ENCODE results near the gene PLXDC2.

PLXDC2 gene

DNA sequence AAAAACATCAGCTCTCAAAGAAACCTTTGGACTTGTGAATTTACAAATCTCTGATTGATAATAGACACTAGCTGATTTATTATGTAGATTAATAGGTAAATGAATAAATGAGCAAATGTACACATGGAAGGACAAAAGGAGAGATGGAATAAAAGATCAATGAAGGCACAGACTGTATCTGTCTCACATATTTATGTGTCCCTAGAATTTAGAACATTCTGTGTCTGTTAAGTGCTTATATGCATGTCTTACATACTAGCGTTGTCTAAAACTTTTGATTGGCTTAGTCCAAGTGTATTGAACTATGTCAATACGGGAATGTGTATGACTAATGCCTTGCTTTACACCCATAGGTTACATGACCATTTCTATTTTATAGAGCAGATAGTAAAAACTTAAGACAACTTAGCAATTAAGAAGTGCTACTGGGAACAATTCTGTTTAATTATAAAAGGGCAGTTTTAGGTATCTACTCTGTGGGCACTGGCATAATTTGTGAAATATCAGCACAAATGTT lies 140.3 kb downstream of the PLXDC2 start:
- no peak overlapping the region for H3K4me3 ChIP-seq (ENCODE audit: low read depth, low read length)
- H3K4me1 ChIP-seq (ENCODE audit: control insufficient read depth, insufficient read depth, low read length): peaks cover 4% of the 10 kb centered on the region
- no peak overlapping the region for H3K9ac ChIP-seq (ENCODE audit: low read depth, low read length)
- no peaks in the 10 kb centered on the region for H3K9me3 ChIP-seq (ENCODE audit: control insufficient read depth, insufficient read depth, low read length)
- no peaks in the 10 kb centered on the region for H3K36me3 ChIP-seq (ENCODE audit: control insufficient read depth, insufficient read depth, low read length)
- H3K27me3 ChIP-seq (ENCODE audit: control insufficient read depth, insufficient read depth, low read length): no peaks in the 10 kb centered on the region

DNA sequence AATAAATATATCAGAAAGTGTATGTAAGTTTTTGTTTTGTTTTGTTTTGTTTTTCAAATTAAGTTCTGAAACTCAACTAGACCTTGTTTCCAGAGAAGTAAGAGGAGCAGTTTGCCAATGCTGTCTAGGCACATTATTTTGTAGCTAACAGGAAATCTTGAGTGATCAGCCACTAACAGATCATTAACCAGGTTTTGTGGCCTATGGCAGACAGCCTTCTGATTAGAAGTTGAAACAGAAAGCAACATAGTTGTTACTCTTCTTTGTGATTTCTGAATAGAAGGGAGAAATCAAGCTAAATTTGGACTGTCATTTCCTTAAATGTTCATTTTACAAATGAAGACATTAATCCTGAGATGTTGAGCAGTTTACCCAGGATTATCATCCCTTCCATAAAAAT lies 142.6 kb downstream of the PLXDC2 start:
- no peak overlapping the region for H3K9ac ChIP-seq (ENCODE audit: low read depth, low read length)
- H3K36me3 ChIP-seq (ENCODE audit: control insufficient read depth, insufficient read depth, low read length): no peaks in the 10 kb centered on the region
- H3K27me3 ChIP-seq (ENCODE audit: control insufficient read depth, insufficient read depth, low read length): no peaks in the 10 kb centered on the region
- H3K4me1 ChIP-seq (ENCODE audit: control insufficient read depth, insufficient read depth, low read length): peaks cover 6% of the 10 kb centered on the region
- H3K4me3 ChIP-seq (ENCODE audit: low read depth, low read length): no peak overlapping the region
- no peaks in the 10 kb centered on the region for H3K9me3 ChIP-seq (ENCODE audit: control insufficient read depth, insufficient read depth, low read length)

DNA sequence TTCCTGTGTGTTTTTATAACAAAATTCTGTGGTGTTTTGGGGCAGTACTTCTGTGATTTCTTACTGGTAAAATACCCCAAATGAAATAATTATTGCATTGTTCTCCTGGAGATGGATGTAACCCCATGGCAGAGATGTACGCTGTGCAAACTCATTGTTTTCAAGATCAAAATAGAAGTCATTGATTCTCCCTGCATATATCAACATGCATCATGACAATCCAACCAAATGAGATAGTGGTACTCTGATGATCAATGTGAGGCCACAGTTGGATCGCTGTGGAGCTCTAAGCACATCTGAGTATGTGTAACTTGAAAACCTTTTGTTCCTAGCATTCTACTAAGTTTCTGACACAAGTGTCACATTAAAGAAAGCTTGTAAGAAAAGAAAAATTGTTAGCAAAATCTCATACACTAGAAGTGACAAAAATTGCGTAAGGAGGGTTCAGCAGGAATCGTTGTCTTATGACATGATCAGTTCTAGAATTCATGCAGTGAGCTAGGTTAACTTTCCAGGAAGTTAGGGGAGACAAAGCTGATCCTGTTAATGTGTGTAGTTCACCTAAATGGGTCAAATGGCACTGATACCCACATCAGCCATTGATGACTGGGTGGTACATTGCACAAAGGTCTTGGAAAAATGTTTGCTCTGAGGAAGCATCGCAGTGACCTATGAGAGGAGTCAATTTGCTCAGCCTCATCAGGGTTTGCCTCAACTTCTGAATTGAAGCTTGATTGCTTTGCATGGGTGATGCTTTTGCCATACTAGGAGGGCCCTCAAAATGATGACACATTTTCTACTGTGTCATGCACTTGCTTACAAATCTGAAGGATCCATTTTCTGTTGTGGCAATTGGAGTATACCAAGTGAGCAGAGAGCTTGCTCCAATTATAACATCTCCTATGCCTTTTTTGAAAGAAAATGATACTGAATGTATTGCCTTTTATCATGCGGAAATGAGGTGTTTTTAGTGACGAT lies 145.1 kb downstream of the PLXDC2 start:
- no peaks in the 10 kb centered on the region for H3K27me3 ChIP-seq (ENCODE audit: control insufficient read depth, insufficient read depth, low read length)
- H3K4me3 ChIP-seq (ENCODE audit: low read depth, low read length): no peak overlapping the region
- H3K36me3 ChIP-seq (ENCODE audit: control insufficient read depth, insufficient read depth, low read length): no peaks in the 10 kb centered on the region
- H3K9me3 ChIP-seq (ENCODE audit: control insufficient read depth, insufficient read depth, low read length): no peaks in the 10 kb centered on the region
- peaks cover 21% of the 10 kb centered on the region for H3K4me1 ChIP-seq (ENCODE audit: control insufficient read depth, insufficient read depth, low read length)
- H3K9ac ChIP-seq (ENCODE audit: low read depth, low read length): no peak overlapping the region

DNA sequence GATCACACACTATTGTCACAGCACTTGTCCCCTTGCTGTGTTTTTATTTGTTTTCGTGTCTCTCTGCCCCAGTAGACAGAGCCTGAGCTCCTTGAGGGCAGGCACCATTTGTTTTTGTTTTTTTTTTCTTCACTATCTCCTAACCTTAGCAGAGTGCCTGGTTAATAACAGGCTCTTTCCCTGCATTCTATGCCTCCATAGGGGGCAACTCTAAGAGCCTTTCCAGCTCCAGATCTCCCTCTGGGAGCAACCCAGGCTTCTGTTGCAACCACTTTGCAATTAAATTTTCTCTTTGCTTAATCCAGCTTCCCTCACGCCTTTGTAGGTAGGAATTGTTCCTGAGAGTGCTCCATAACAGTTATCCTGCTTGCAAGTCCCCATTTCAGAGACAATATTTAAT lies 148.4 kb downstream of the PLXDC2 start:
- Histone ChIP-seq H3K4me1 (ENCODE audit: control insufficient read depth, insufficient read depth, low read length) (peaks cover 29% of the 10 kb centered on the region), H3K9me3 (ENCODE audit: control insufficient read depth, insufficient read depth, low read length) (no peaks in the 10 kb centered on the region), H3K27me3 (ENCODE audit: control insufficient read depth, insufficient read depth, low read length) (no peaks in the 10 kb centered on the region), H3K4me3 (ENCODE audit: low read depth, low read length) (no peak overlapping the region), H3K36me3 (ENCODE audit: control insufficient read depth, insufficient read depth, low read length) (no peaks in the 10 kb centered on the region), H3K9ac (ENCODE audit: low read depth, low read length) (no peak overlapping the region)

DNA sequence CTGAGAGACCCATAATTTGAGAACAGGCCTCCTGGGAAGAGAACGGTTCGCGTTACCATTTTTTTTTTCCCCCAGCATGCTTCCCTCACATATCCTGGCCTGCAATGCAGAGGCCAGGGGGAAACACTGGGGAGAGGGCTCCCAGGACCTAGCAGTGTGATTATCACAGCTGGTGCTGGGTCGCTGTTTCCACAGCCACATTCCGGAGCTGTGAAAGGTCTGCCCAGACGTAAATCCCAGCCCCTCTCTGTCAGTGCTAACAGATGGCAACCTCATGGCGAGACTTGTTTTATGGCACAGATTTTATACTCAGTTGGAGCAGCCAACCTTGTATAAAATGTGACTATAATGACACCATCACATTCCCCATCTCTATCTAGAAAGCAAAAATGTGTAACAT lies 150.5 kb downstream of the PLXDC2 start:
- H3K9ac ChIP-seq (ENCODE audit: low read depth, low read length): peak overlapping the region; percentile 41
- H3K27me3 ChIP-seq (ENCODE audit: control insufficient read depth, insufficient read depth, low read length): no peaks in the 10 kb centered on the region
- no peak overlapping the region for H3K4me3 ChIP-seq (ENCODE audit: low read depth, low read length)
- H3K36me3 ChIP-seq (ENCODE audit: control insufficient read depth, insufficient read depth, low read length): no peaks in the 10 kb centered on the region
- H3K9me3 ChIP-seq (ENCODE audit: control insufficient read depth, insufficient read depth, low read length): no peaks in the 10 kb centered on the region
- peaks cover 23% of the 10 kb centered on the region for H3K4me1 ChIP-seq (ENCODE audit: control insufficient read depth, insufficient read depth, low read length)

DNA sequence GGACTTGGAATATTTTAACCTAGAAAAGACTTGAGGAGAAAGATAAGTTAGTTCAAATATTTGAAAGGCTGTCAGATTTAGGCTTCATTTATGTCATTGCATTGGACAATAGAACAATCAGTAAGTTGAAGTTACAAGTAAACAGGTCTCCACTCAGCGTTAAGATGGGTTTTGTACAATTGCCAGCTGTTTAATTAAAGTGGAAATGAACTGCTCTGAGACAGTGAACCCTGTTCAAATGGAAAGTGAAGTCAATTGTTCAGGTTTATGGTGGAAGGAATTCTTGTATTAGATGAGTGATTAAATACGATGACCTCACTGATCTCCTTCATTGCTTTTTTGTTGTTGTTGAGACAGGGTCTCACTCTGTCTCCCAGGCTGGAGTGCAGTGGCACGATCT lies 151.7 kb downstream of the PLXDC2 start:
- Histone ChIP-seq H3K4me3 (ENCODE audit: low read depth, low read length) (no peak overlapping the region), H3K9me3 (ENCODE audit: control insufficient read depth, insufficient read depth, low read length) (no peaks in the 10 kb centered on the region)

DNA sequence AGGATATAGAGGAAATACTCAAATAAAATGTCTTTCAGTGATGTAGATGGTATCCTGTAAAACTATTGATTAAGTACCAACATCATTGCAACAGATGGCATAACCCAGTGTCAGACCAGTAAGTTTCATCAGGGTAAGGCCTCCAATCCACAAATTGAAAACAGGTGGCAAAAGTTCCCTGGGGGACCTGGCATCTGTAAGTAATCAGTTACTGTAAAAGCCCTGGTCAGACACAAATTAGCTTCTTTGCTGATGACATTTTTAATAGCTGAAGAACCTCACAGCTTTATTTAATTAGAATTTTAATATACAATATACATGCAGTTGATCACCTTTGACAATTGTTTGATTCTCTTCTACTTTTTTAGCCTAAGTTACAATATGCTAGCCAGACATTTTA lies 152.5 kb downstream of the PLXDC2 start:
- Histone ChIP-seq H3K4me1 (ENCODE audit: control insufficient read depth, insufficient read depth, low read length) (peaks cover 23% of the 10 kb centered on the region), H3K9me3 (ENCODE audit: control insufficient read depth, insufficient read depth, low read length) (no peaks in the 10 kb centered on the region), H3K9ac (ENCODE audit: low read depth, low read length) (no peak overlapping the region), H3K27me3 (ENCODE audit: control insufficient read depth, insufficient read depth, low read length) (no peaks in the 10 kb centered on the region), H3K4me3 (ENCODE audit: low read depth, low read length) (no peak overlapping the region), H3K36me3 (ENCODE audit: control insufficient read depth, insufficient read depth, low read length) (no peaks in the 10 kb centered on the region)

More for the DNA sequence above, 151.7 kb downstream of the PLXDC2 start:
- Histone ChIP-seq H3K36me3 (ENCODE audit: control insufficient read depth, insufficient read depth, low read length) (no peaks in the 10 kb centered on the region), H3K9ac (ENCODE audit: low read depth, low read length) (no peak overlapping the region), H3K27me3 (ENCODE audit: control insufficient read depth, insufficient read depth, low read length) (no peaks in the 10 kb centered on the region), H3K4me1 (ENCODE audit: control insufficient read depth, insufficient read depth, low read length) (peaks cover 23% of the 10 kb centered on the region)

DNA sequence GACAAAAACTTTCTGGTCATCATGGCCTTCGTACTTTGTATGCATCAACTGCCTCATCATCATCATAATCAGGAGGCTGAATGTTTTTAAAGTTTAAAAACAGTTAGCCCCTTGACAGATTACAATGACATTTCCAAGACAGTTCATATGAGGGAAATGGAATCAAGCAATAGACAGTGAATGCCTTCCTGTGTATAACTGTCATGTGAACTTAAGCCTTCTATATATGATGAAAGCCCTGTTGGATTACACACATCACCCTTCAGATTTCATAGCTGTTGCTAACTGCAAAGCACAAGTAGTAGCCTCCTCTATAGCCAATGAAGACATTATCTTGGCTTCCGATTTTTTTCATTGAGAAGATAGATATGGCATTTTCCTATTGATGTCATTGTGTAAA lies 154.0 kb downstream of the PLXDC2 start:
- H3K9ac ChIP-seq (ENCODE audit: low read depth, low read length): no peak overlapping the region
- H3K4me1 ChIP-seq (ENCODE audit: control insufficient read depth, insufficient read depth, low read length): peaks cover 8% of the 10 kb centered on the region
- no peaks in the 10 kb centered on the region for H3K9me3 ChIP-seq (ENCODE audit: control insufficient read depth, insufficient read depth, low read length)
- no peaks in the 10 kb centered on the region for H3K36me3 ChIP-seq (ENCODE audit: control insufficient read depth, insufficient read depth, low read length)
- no peak overlapping the region for H3K4me3 ChIP-seq (ENCODE audit: low read depth, low read length)
- no peaks in the 10 kb centered on the region for H3K27me3 ChIP-seq (ENCODE audit: control insufficient read depth, insufficient read depth, low read length)

DNA sequence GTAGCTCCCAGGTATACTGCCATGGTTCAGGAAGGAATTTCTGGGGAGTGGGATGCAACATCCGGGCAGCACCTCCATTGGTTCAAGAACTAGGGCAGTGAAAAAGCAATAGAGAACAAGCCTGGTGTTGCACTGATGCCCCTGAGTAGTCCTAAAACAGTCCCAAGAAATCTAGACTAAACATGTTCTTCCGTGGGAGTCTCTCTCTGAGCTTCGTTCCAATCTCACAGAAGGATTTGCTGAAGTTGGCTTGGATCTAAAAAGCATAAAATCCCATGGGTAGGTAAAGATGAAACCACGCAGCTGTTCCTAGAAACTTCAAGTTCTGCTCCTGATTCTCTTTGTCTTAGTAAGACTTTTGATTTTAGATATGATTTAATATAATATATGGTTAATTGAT lies 154.5 kb downstream of the PLXDC2 start:
- H3K27me3 ChIP-seq (ENCODE audit: control insufficient read depth, insufficient read depth, low read length): no peaks in the 10 kb centered on the region
- H3K9me3 ChIP-seq (ENCODE audit: control insufficient read depth, insufficient read depth, low read length): no peaks in the 10 kb centered on the region
- H3K4me3 ChIP-seq (ENCODE audit: low read depth, low read length): no peak overlapping the region
- no peaks in the 10 kb centered on the region for H3K36me3 ChIP-seq (ENCODE audit: control insufficient read depth, insufficient read depth, low read length)
- H3K9ac ChIP-seq (ENCODE audit: low read depth, low read length): no peak overlapping the region
- peaks cover 8% of the 10 kb centered on the region for H3K4me1 ChIP-seq (ENCODE audit: control insufficient read depth, insufficient read depth, low read length)

DNA sequence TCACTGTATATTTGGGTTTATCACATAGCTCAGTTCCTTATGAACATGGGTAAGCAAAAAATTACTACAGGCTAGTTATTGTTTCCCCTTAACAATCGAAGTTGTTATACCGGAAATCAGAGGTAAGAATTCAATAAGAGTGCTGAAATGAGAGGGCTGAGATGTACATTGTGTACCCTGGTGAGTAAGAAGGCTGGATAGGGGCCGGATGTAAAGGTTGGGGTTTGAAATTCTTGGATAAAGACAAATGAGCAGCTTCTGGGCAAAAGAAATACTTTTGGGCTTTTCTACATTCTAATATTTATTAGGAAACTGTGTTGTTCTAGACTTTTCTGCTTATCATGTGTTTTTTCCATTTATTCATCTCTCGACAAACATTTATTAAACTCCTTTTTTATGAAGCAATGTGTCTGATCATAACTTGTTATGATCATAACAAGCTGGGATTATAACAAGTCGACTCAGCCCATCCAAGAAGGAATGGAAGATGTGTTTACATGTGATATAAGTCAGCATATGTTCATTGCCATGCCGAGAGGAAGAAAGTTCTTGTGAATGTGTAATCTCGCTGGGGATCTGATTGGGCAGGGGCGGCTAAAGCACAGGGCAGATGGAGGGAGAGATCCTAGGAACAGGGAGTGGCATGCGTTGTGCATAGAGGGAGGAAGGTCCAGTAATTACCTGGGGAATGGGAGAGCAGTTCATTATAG lies 155.3 kb downstream of the PLXDC2 start:
- Histone ChIP-seq H3K36me3 (ENCODE audit: control insufficient read depth, insufficient read depth, low read length) (no peaks in the 10 kb centered on the region), H3K9me3 (ENCODE audit: control insufficient read depth, insufficient read depth, low read length) (no peaks in the 10 kb centered on the region), H3K4me3 (ENCODE audit: low read depth, low read length) (no peak overlapping the region), H3K4me1 (ENCODE audit: control insufficient read depth, insufficient read depth, low read length) (peaks cover 7% of the 10 kb centered on the region), H3K9ac (ENCODE audit: low read depth, low read length) (no peak overlapping the region), H3K27me3 (ENCODE audit: control insufficient read depth, insufficient read depth, low read length) (no peaks in the 10 kb centered on the region)

DNA sequence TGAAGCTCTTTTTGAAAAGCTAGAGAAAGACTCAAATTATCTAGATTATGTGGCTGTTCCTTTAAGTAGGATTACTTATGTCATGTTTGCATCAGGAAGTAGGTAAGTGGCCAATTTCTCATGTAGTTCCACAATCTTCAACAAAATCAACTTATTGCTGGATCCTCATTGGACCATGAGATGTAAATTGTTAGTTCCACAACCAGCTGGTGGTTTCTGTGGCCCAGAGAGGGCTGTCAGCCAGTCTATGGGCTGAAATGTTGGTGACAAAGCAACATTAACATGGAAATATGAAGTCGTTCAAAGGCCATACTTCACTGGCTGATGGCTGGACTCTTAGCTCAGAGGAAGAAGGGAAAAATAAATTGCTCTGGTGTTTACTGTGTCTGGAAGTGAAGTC lies 157.9 kb downstream of the PLXDC2 start:
- Histone ChIP-seq H3K4me3 (ENCODE audit: low read depth, low read length) (no peak overlapping the region), H3K36me3 (ENCODE audit: control insufficient read depth, insufficient read depth, low read length) (no peaks in the 10 kb centered on the region), H3K9ac (ENCODE audit: low read depth, low read length) (no peak overlapping the region), H3K27me3 (ENCODE audit: control insufficient read depth, insufficient read depth, low read length) (no peaks in the 10 kb centered on the region), H3K9me3 (ENCODE audit: control insufficient read depth, insufficient read depth, low read length) (no peaks in the 10 kb centered on the region), H3K4me1 (ENCODE audit: control insufficient read depth, insufficient read depth, low read length) (peaks cover under 1% of the 10 kb centered on the region)

Data from iPS-15b (cell line).